H1 (cell line): ENCODE data around the gene ZBTB20. TPM values are rescaled to one million over a fixed set of nuclear protein-coding genes. Genes with fewer than 3 reads are reported as not detected.

ENCODE experiments used
- CEBPB ChIP-seq: IDR thresholded peaks from 2 replicates; pipeline ENCODE4 v1.6.1; 2012; ENCODE audit warnings: low read depth, low read length
- CHD7 ChIP-seq: fragments of 300-600 bp; sonication (generic); IDR thresholded peaks from 2 replicates; pipeline ENCODE4 v1.7.1; 2012; ENCODE audit warnings: low read length, moderate library complexity, mild to moderate bottlenecking, inconsistent platforms; ENCODE audit not compliant: insufficient replicate concordance
- polyA plus RNA-seq, 7 experiments: library from polyadenylated mRNA; depleted of rRNA in 3 of 7; stranded (reverse) in 5 of 7; unstranded in 2 of 7; fragments of >200 nt in 5 of 7; fragments of 200-250 nt in 2 of 7; gene quantifications; 1 replicate in 5 of 7; 2 replicates in 1 of 7; 4 replicates in 1 of 7; pipeline versions ENCODE4 v1.2.1 to v1.2.3, GENCODE V29; 2011 to 2013; ENCODE audit warnings: missing spikeins in 2 of 7, mixed read lengths in 2 of 7
- total RNA-seq: library from RNA; stranded (reverse); fragmentation: NEBNext Ultra II Directional; extraction: Animal tissue kit (Norgen Biotek cat#: 25700); gene quantifications from 2 replicates; pipeline ENCODE4 v1.2.1, GENCODE V29; 2021

Gene ZBTB20
- total and polyA plus RNA-seq, 2 of the 8 experiments (the other 6 are each of a cell fraction or from before 2014, with no cell fraction given), result 0.35 to 1.3 TPM

GRCh38 chr3:114879059-114880031, 267.7 kb downstream of the ZBTB20 start (continued):
- TF ChIP-seq CHD7 (no peak), CEBPB (peak; percentile 75)
